H9 (cell line): ENCODE measurements around the gene IRX2. TPM values are rescaled to one million over a fixed set of nuclear protein-coding genes. Genes with fewer than 3 reads are reported as not detected.

Experiments
- DNase-seq: peaks from one replicate; pipeline ENCODE4 v3.0.0-alpha.2; 2017
- H2AFZ ChIP-seq: one replicate; pipeline ENCODE4 v1.6.1; 2013; ENCODE audit warnings: mild to moderate bottlenecking, low read length, control low read depth, moderate library complexity
- H2AK5ac ChIP-seq: 2 replicates; pipeline ENCODE4 v1.6.1; 2013; ENCODE audit warnings: low read length, control low read depth, mixed read lengths; ENCODE audit not compliant: insufficient read length
- H2BK120ac ChIP-seq: one replicate; pipeline ENCODE4 v1.6.1; 2013; ENCODE audit warnings: low read depth, mild to moderate bottlenecking, low read length, control low read depth, inconsistent platforms; ENCODE audit not compliant: poor library complexity, severe bottlenecking
- H2BK12ac ChIP-seq: 2 replicates; pipeline ENCODE4 v1.6.1; 2013; ENCODE audit warnings: low read length, control low read depth, mixed read lengths, low read depth; ENCODE audit not compliant: insufficient read length
- H2BK15ac ChIP-seq: 2 replicates; pipeline ENCODE4 v1.6.1; 2013; ENCODE audit warnings: low read depth, low read length, control low read depth
- H2BK20ac ChIP-seq: one replicate; pipeline ENCODE4 v1.6.1; 2013; ENCODE audit warnings: low read depth, mild to moderate bottlenecking, low read length, control low read depth, inconsistent platforms; ENCODE audit not compliant: poor library complexity, severe bottlenecking
- H2BK5ac ChIP-seq: 2 replicates; pipeline ENCODE4 v1.6.1; 2013; ENCODE audit warnings: low read length, control low read depth, mixed read lengths; ENCODE audit not compliant: insufficient read length
- H3K14ac ChIP-seq: 2 replicates; pipeline ENCODE4 v1.6.1; 2013; ENCODE audit warnings: low read length, control low read depth; ENCODE audit not compliant: insufficient read depth
- H3K18ac ChIP-seq: 2 replicates; pipeline ENCODE4 v1.6.1; 2013; ENCODE audit warnings: low read depth, mild to moderate bottlenecking, mixed read lengths, low read length, control low read depth; ENCODE audit not compliant: insufficient read length
- H3K23ac ChIP-seq: 2 replicates; pipeline ENCODE4 v1.6.1; 2013; ENCODE audit warnings: low read length, control low read depth, mixed read lengths, low read depth; ENCODE audit not compliant: insufficient read length
- H3K23me2 ChIP-seq: 2 replicates; pipeline ENCODE4 v1.6.1; 2013; ENCODE audit warnings: low read depth, mild to moderate bottlenecking, mixed read lengths, low read length, control low read depth; ENCODE audit not compliant: insufficient read length, poor library complexity, severe bottlenecking
- H3K27ac ChIP-seq: 2 replicates; pipeline ENCODE4 v1.5.1; 2013; ENCODE audit warnings: low read length, control low read depth, mixed read lengths, low read depth; ENCODE audit not compliant: insufficient read length
- H3K27me3 ChIP-seq: 2 replicates; pipeline ENCODE4 v1.6.1; 2013; ENCODE audit warnings: low read length, control low read depth, inconsistent platforms; ENCODE audit not compliant: insufficient read depth
- H3K4ac ChIP-seq: 2 replicates; pipeline ENCODE4 v1.6.1; 2013; ENCODE audit warnings: low read depth, mild to moderate bottlenecking, control low read depth, inconsistent platforms, low read length, moderate library complexity
- H3K4me1 ChIP-seq: 2 replicates; pipeline ENCODE4 v1.6.1; 2013; ENCODE audit warnings: low read length, control low read depth, inconsistent platforms; ENCODE audit not compliant: insufficient read depth
- H3K4me2 ChIP-seq: 2 replicates; pipeline ENCODE4 v1.6.1; 2013; ENCODE audit warnings: low read length, control low read depth, mixed read lengths; ENCODE audit not compliant: insufficient read length, insufficient read depth
- H3K56ac ChIP-seq: 2 replicates; pipeline ENCODE4 v1.6.1; 2013; ENCODE audit warnings: low read depth, mild to moderate bottlenecking, mixed read lengths, low read length, control low read depth; ENCODE audit not compliant: insufficient read length
- H3K79me1 ChIP-seq: 2 replicates; pipeline ENCODE4 v1.6.1; 2013; ENCODE audit warnings: low read depth, mild to moderate bottlenecking, moderate library complexity, low read length, control low read depth, inconsistent platforms; ENCODE audit not compliant: insufficient read depth, poor library complexity, severe bottlenecking
- H3K79me2 ChIP-seq: 2 replicates; pipeline ENCODE4 v1.6.1; 2013; ENCODE audit warnings: low read length, control low read depth, inconsistent platforms; ENCODE audit not compliant: insufficient read depth
- H3K9ac ChIP-seq: 2 replicates; pipeline ENCODE4 v1.6.1; 2013; ENCODE audit warnings: low read length, control low read depth, mixed read lengths; ENCODE audit not compliant: insufficient read length; ENCODE audit errors: extremely low read depth
- H3K9me3 ChIP-seq: one replicate; pipeline ENCODE4 v1.6.1; 2013; ENCODE audit warnings: low read depth, low read length, inconsistent platforms; ENCODE audit not compliant: control insufficient read depth
- H3T11ph ChIP-seq: one replicate; pipeline ENCODE4 v1.6.1; 2013; ENCODE audit warnings: mild to moderate bottlenecking, low read length, control low read depth, inconsistent platforms
- H4K20me1 ChIP-seq: one replicate; pipeline ENCODE4 v1.6.1; 2013; ENCODE audit not compliant: control insufficient read depth, insufficient read length, insufficient read depth
- H4K5ac ChIP-seq: 2 replicates; pipeline ENCODE4 v1.6.1; 2013; ENCODE audit warnings: low read depth, mild to moderate bottlenecking, mixed read lengths, low read length, control low read depth; ENCODE audit not compliant: insufficient read length
- H4K8ac ChIP-seq: replicated peaks from 2 replicates; pipeline ENCODE4 v1.6.1; 2013; ENCODE audit warnings: low read length, control low read depth, mixed read lengths, low read depth; ENCODE audit not compliant: insufficient read length
- H4K91ac ChIP-seq: 2 replicates; pipeline ENCODE4 v1.6.1; 2013; ENCODE audit warnings: low read depth, mild to moderate bottlenecking, moderate library complexity, mixed read lengths, low read length, control low read depth; ENCODE audit not compliant: insufficient read length
- H3K27ac Mint-ChIP-seq, 3 experiments: 2 replicates in 2 of 3; 3 replicates in 1 of 3; pipeline ENCODE4 v1.8.0; 2020 to 2021; ENCODE audit warnings: mixed read lengths in 3 of 3, mild to moderate bottlenecking in 1 of 3, moderate library complexity in 1 of 3
- H3K27me3 Mint-ChIP-seq: 2 replicates; pipeline ENCODE4 v1.8.0; 2021; ENCODE audit warnings: low read depth, mild to moderate bottlenecking, moderate library complexity, mixed read lengths
- H3K36me3 Mint-ChIP-seq, 3 experiments: 2 replicates in 2 of 3; 3 replicates in 1 of 3; pipeline ENCODE4 v1.8.0; 2020 to 2021; ENCODE audit warnings: low read depth in 3 of 3, mixed read lengths in 3 of 3; ENCODE audit not compliant: insufficient read depth in 1 of 3
- H3K4me1 Mint-ChIP-seq, 2 experiments: 2 replicates each; pipeline ENCODE4 v1.8.0; 2020; ENCODE audit warnings: mixed read lengths in 2 of 2
- H3K4me3 Mint-ChIP-seq, 2 experiments: 2 replicates in 1 of 2; 3 replicates in 1 of 2; pipeline ENCODE4 v1.8.0; 2020 to 2021; ENCODE audit warnings: mild to moderate bottlenecking in 2 of 2, mixed read lengths in 2 of 2, moderate library complexity in 1 of 2
- H3K9me3 Mint-ChIP-seq, 2 experiments: 2 replicates in 1 of 2; 3 replicates in 1 of 2; pipeline ENCODE4 v1.8.0; 2020; ENCODE audit warnings: mild to moderate bottlenecking in 2 of 2, mixed read lengths in 2 of 2, moderate library complexity in 1 of 2
- CTCF ChIP-seq: fragments of 200-600 bp; sonication (generic); conservative IDR thresholded peaks from 3 replicates; pipeline ENCODE4 v1.8.0; 2021; ENCODE audit warnings: antibody characterized with exemption, mild to moderate bottlenecking
- WGBS: extraction: QIAGEN DNeasy Blood & Tissue Kit; methylation state at CpG from one replicate; pipeline ENCODE4 v1.1.7; 2013; ENCODE audit warnings: missing lambda C conversion rate, low lambda C conversion rate, mixed read lengths; ENCODE audit not compliant: insufficient read length; ENCODE audit errors: extremely low coverage; 5-methylcytosine and 5-hydroxymethylcytosine counted together
- total RNA-seq: library from RNA; stranded (reverse); gene quantifications from 2 replicates; pipeline ENCODE4 v1.2.1, GENCODE V29; 2021

Gene IRX2
- total RNA-seq, 1 experiment from 2014 or later, result 91.6 TPM

GRCh38 chr5:2758632-2759031, 7.2 kb upstream of the IRX2 start:
- Mint-ChIP-seq H3K27ac (no peak overlapping the region), H3K27me3 (peaks cover 68% of the 10 kb centered on the region), H3K4me3 (peak overlapping the region in 1 of 2 experiments; percentile 14; a peak in 1 of 5 replicates), H3K4me1 (peaks cover 49 to 63% of the 10 kb centered on the region in 2 experiments), H3K9me3 (peaks cover 2 to 20% of the 10 kb centered on the region in 2 experiments; a peak in 2 of 5 replicates), H3K36me3 (peaks cover 2 to 21% (median 6%) of the 10 kb centered on the region in 3 experiments; a peak in 6 of 7 replicates)
- no peak overlapping the region for H4K91ac ChIP-seq
- H3K9ac ChIP-seq, result no peak overlapping the region
- no peak overlapping the region for H2AK5ac ChIP-seq
- no peak overlapping the region for H3K56ac ChIP-seq
- H4K20me1 ChIP-seq, result no peaks in the 10 kb centered on the region
- WGBS, result no CpG with 5 or more reads among the region's 6 CpGs
- H2BK20ac ChIP-seq, result no peak overlapping the region
- H3K23me2 ChIP-seq, result peaks cover 20% of the 10 kb centered on the region
- H4K8ac ChIP-seq, result no peak overlapping the region
- H2AFZ ChIP-seq, result no peak overlapping the region
- no peak overlapping the region for H3K18ac ChIP-seq
- H3T11ph ChIP-seq, result no peak overlapping the region
- peaks cover 31% of the 10 kb centered on the region; the same call in 1 of the 2 replicates for H3K27me3 ChIP-seq
- no peak overlapping the region for H3K4me2 ChIP-seq
- no peak overlapping the region for H2BK120ac ChIP-seq
- TF ChIP-seq CTCF, result no peak
- no peak for DNase-seq
- H3K9me3 ChIP-seq, result no peaks in the 10 kb centered on the region
- H3K79me1 ChIP-seq, result no peaks in the 10 kb centered on the region
- H3K79me2 ChIP-seq, result no peaks in the 10 kb centered on the region
- no peak overlapping the region for H4K5ac ChIP-seq
- H3K4ac ChIP-seq, result no peak overlapping the region
- no peak overlapping the region for H3K27ac ChIP-seq
- no peak overlapping the region for H2BK12ac ChIP-seq
- H2BK5ac ChIP-seq, result no peak overlapping the region
- H3K4me1 ChIP-seq, result peaks cover 7% of the 10 kb centered on the region; the same call in 1 of the 2 replicates
- H2BK15ac ChIP-seq, result no peak overlapping the region
- H3K14ac ChIP-seq, result no peak overlapping the region
- no peak overlapping the region for H3K23ac ChIP-seq
